H1 (cell line): ENCODE data around the gene CCDC81. TPM values are rescaled to one million over a fixed set of nuclear protein-coding genes. Genes with fewer than 3 reads are reported as not detected.

Experiments
- CTCF ChIA-PET: fragments of 300-600 bp; sonication (Branson Sonifier 250); formaldehyde crosslinking; loops from one replicate; lab custom pipeline; 2021; ENCODE audit not compliant: partially characterized antibody; lab: Charles Lee
- POLR2A ChIA-PET: fragments of 300-600 bp; sonication (Branson Sonifier 250); formaldehyde crosslinking; loops from one replicate; lab custom pipeline; 2021; ENCODE audit warnings: inconsistent platforms; ENCODE audit not compliant: partially characterized antibody; lab: Charles Lee
- DNase-seq, 2 experiments: peaks; one replicate each; pipeline versions ENCODE4 v3.0.0 to v3.0.0-alpha.2; 2010 to 2022; ENCODE audit warnings: low spot score in 2 of 2, low read depth in 1 of 2, mixed read lengths in 1 of 2
- FAIRE-seq: peaks from 2 replicates; lab custom pipeline; 2011; peaks lifted over from hg19 to GRCh38; lab: Jason Lieb, UNC
- H2AFZ ChIP-seq: 2 replicates; pipeline ENCODE4 v1.8.1; 2012; ENCODE audit warnings: low read length, inconsistent platforms
- H2AK5ac ChIP-seq: 2 replicates; pipeline ENCODE4 v1.6.1; 2013; ENCODE audit warnings: low read depth, low read length
- H2BK120ac ChIP-seq: replicated peaks from 2 replicates; pipeline ENCODE3; 2013; ENCODE audit warnings: low read depth, low read length, inconsistent platforms
- H2BK12ac ChIP-seq: 2 replicates; pipeline ENCODE4 v1.6.1; 2013; ENCODE audit warnings: low read depth, low read length
- H2BK15ac ChIP-seq: 2 replicates; pipeline ENCODE4 v1.6.1; 2013; ENCODE audit warnings: low read length
- H2BK20ac ChIP-seq: 2 replicates; pipeline ENCODE4 v1.6.1; 2013; ENCODE audit warnings: low read length
- H2BK5ac ChIP-seq: 2 replicates; pipeline ENCODE4 v1.6.1; 2013; ENCODE audit warnings: low read depth, low read length
- H3K14ac ChIP-seq: 2 replicates; pipeline ENCODE4 v1.6.1; 2013; ENCODE audit warnings: inconsistent platforms; ENCODE audit not compliant: insufficient read length
- H3K18ac ChIP-seq: 2 replicates; pipeline ENCODE4 v1.6.1; 2013; ENCODE audit warnings: low read length; ENCODE audit errors: extremely low read depth
- H3K23ac ChIP-seq: 2 replicates; pipeline ENCODE4 v1.6.1; 2013; ENCODE audit warnings: inconsistent platforms; ENCODE audit not compliant: insufficient read length
- H3K23me2 ChIP-seq: 2 replicates; pipeline ENCODE4 v1.6.1; 2013; ENCODE audit warnings: low read depth, low read length
- H3K27ac ChIP-seq: 2 replicates; pipeline ENCODE4 v1.6.1; 2011; ENCODE audit warnings: low read depth, low read length, inconsistent platforms
- H3K27me3 ChIP-seq, 4 experiments: replicated peaks in 1 of 4; 1 replicate in 1 of 4; 2 replicates in 3 of 4; pipeline versions ENCODE4 v1.6.1 to v1.8.1; 2011 to 2013; ENCODE audit warnings: low read length in 3 of 4, mild to moderate bottlenecking in 3 of 4, inconsistent platforms in 2 of 4, mixed read lengths in 2 of 4, moderate library complexity in 1 of 4; ENCODE audit not compliant: control insufficient read depth in 3 of 4, insufficient read depth in 3 of 4; ENCODE audit errors: extremely low read depth in 1 of 4
- H3K36me3 ChIP-seq, 4 experiments: 2 replicates each; pipeline versions ENCODE4 v1.6.1 to v1.8.1; 2011 to 2013; ENCODE audit warnings: mild to moderate bottlenecking in 4 of 4, low read length in 3 of 4, moderate library complexity in 2 of 4, control low read depth in 1 of 4, inconsistent platforms in 1 of 4; ENCODE audit not compliant: insufficient read depth in 4 of 4, control insufficient read depth in 2 of 4
- H3K4ac ChIP-seq: replicated peaks from 2 replicates; pipeline ENCODE3; 2013; ENCODE audit warnings: low read length, low read depth, mixed read lengths, inconsistent platforms; ENCODE audit not compliant: insufficient read length
- H3K4me1 ChIP-seq, 4 experiments: replicated peaks in 1 of 4; 1 replicate in 1 of 4; 2 replicates in 3 of 4; pipeline versions ENCODE4 v1.6.1 to v1.8.1; 2011 to 2013; ENCODE audit warnings: low read length in 3 of 4, inconsistent platforms in 2 of 4, mixed read lengths in 1 of 4; ENCODE audit not compliant: insufficient read depth in 4 of 4, control insufficient read depth in 3 of 4
- H3K4me2 ChIP-seq, 2 experiments: 2 replicates each; pipeline versions ENCODE4 v1.6.1 to v1.8.1; 2011 to 2013; ENCODE audit warnings: low read depth in 2 of 2, low read length in 2 of 2, control low read depth in 1 of 2, inconsistent platforms in 1 of 2, mild to moderate bottlenecking in 1 of 2; ENCODE audit not compliant: insufficient read depth in 1 of 2
- H3K4me3 ChIP-seq, 4 experiments: fragments of 200-600, 300-600 bp in 1 of 4; sonication (generic), shearing (Covaris generic), sonication (Bioruptor Twin) in 1 of 4; 2 replicates each; pipeline versions ENCODE4 v1.5.1 to v1.8.1; 2011 to 2016; ENCODE audit warnings: low read length in 4 of 4, low read depth in 3 of 4, control low read depth in 2 of 4, inconsistent platforms in 2 of 4, mild to moderate bottlenecking in 2 of 4, mixed read lengths in 1 of 4, moderate library complexity in 1 of 4; ENCODE audit not compliant: insufficient read depth in 2 of 4; ENCODE audit errors: extremely low read depth in 1 of 4
- H3K56ac ChIP-seq: replicated peaks from 2 replicates; pipeline ENCODE3; 2013; ENCODE audit warnings: low read depth, mild to moderate bottlenecking, mixed read lengths, low read length, inconsistent platforms; ENCODE audit not compliant: insufficient read length
- H3K79me1 ChIP-seq: 2 replicates; pipeline ENCODE4 v1.6.1; 2013; ENCODE audit warnings: low read depth, low read length, control low read depth
- H3K79me2 ChIP-seq, 2 experiments: 2 replicates each; pipeline versions ENCODE4 v1.6.1 to v1.8.1; 2012 to 2013; ENCODE audit warnings: low read length in 2 of 2, mild to moderate bottlenecking in 2 of 2, inconsistent platforms in 1 of 2; ENCODE audit not compliant: insufficient read depth in 2 of 2, control insufficient read depth in 1 of 2
- H3K9ac ChIP-seq, 4 experiments: replicated peaks in 1 of 4; 1 replicate in 1 of 4; 2 replicates in 3 of 4; pipeline versions ENCODE4 v1.6.1 to v1.8.1; 2011 to 2013; ENCODE audit warnings: low read depth in 3 of 4, low read length in 3 of 4, control low read depth in 2 of 4, mild to moderate bottlenecking in 2 of 4, moderate library complexity in 2 of 4, inconsistent platforms in 1 of 4; ENCODE audit errors: extremely low read depth in 1 of 4
- H3K9me3 ChIP-seq, 2 experiments: 2 replicates each; pipeline versions ENCODE4 v1.6.1 to v1.8.1; 2012 to 2013; ENCODE audit warnings: mild to moderate bottlenecking in 2 of 2, moderate library complexity in 2 of 2, control low read depth in 1 of 2, inconsistent platforms in 1 of 2, low read depth in 1 of 2, low read length in 1 of 2, mixed read lengths in 1 of 2; ENCODE audit not compliant: insufficient read depth in 2 of 2
- H4K20me1 ChIP-seq, 2 experiments: replicated peaks in 1 of 2; 2 replicates each; pipeline versions ENCODE3 to v1.8.1; 2011 to 2013; ENCODE audit warnings: inconsistent platforms in 2 of 2, low read length in 2 of 2, mild to moderate bottlenecking in 1 of 2; ENCODE audit not compliant: insufficient read depth in 2 of 2, control insufficient read depth in 1 of 2
- H4K5ac ChIP-seq: 2 replicates; pipeline ENCODE4 v1.6.1; 2013; ENCODE audit warnings: low read length, low read depth, mixed read lengths, inconsistent platforms; ENCODE audit not compliant: insufficient read length
- H4K8ac ChIP-seq: 2 replicates; pipeline ENCODE4 v1.8.0; 2013; ENCODE audit warnings: mild to moderate bottlenecking, moderate library complexity, low read length, inconsistent platforms; ENCODE audit not compliant: insufficient read depth; ENCODE audit errors: extremely low read depth
- H4K91ac ChIP-seq: replicated peaks from 2 replicates; pipeline ENCODE3; 2013; ENCODE audit warnings: low read length, mixed read lengths, inconsistent platforms; ENCODE audit not compliant: insufficient read length
- BACH1 ChIP-seq: IDR thresholded peaks from 2 replicates; pipeline ENCODE4 v1.6.1; 2012; ENCODE audit warnings: low read length, improper control_type of control experiment
- polyA plus RNA-seq, 7 experiments: library from polyadenylated mRNA; depleted of rRNA in 3 of 7; stranded (reverse) in 5 of 7; unstranded in 2 of 7; fragments of >200 nt in 5 of 7; fragments of 200-250 nt in 2 of 7; gene quantifications; 1 replicate in 5 of 7; 2 replicates in 1 of 7; 4 replicates in 1 of 7; pipeline versions ENCODE4 v1.2.1 to v1.2.3, GENCODE V29; 2011 to 2013; ENCODE audit warnings: missing spikeins in 2 of 7, mixed read lengths in 2 of 7
- total RNA-seq: library from RNA; stranded (reverse); fragmentation: NEBNext Ultra II Directional; extraction: Animal tissue kit (Norgen Biotek cat#: 25700); gene quantifications from 2 replicates; pipeline ENCODE4 v1.2.1, GENCODE V29; 2021

Gene CCDC81
- total and polyA plus RNA-seq, 2 of the 8 experiments (the other 6 are each of a cell fraction or from before 2014, with no cell fraction given), result 0.30 to 0.58 TPM

DNA sequence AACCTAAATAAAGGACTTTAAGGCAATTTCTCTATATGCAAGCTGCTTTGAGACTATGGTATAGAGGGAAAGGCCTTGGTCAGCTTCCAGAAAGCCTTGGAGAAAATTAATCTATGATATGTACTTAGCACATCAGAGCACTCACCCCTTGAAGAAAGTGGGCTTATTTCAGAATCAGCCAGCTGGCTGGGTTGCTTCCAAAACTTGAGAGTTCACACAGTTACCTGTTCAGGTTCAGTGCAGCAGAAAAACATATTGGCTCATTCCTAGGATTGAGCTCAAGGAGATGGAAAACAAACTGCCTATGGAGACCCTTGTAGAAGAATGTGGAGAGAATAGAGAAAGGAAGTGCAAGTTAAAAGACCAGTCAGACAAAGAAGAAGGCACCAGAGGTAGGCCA lies 22.7 kb downstream of the CCDC81 start:
- CTCF ChIA-PET, result interaction anchor here (0.9 to 2.2 kb wide), 3 partner anchors 36 to 174 kb away, joined by 3 to 8 read pairs (median 5); no protein-coding TSS in a partner anchor
- Histone ChIP-seq H3K4me2 (no peak overlapping the region), H2BK5ac (no peak overlapping the region), H3K9ac (no peak overlapping the region), H4K8ac (no peak overlapping the region), H2BK12ac (no peak overlapping the region), H4K91ac (no peak overlapping the region), H3K23ac (no peak overlapping the region), H2AFZ (no peak overlapping the region), H3K27me3 (no peaks in the 10 kb centered on the region), H3K14ac (no peak overlapping the region), H2BK20ac (no peak overlapping the region), H3K4me3 (no peak overlapping the region), H2BK120ac (no peak overlapping the region), H4K5ac (no peak overlapping the region), H3K4ac (no peak overlapping the region), H4K20me1 (no peaks in the 10 kb centered on the region), H3K23me2 (no peaks in the 10 kb centered on the region), H3K36me3 (no peaks in the 10 kb centered on the region), H3K27ac (no peak overlapping the region), H3K9me3 (no peaks in the 10 kb centered on the region), H2BK15ac (no peak overlapping the region), H3K56ac (no peak overlapping the region), H3K18ac (no peak overlapping the region), H3K79me1 (no peaks in the 10 kb centered on the region), H3K79me2 (no peaks in the 10 kb centered on the region), H3K4me1 (peaks cover 0 to 2% (median 0%) of the 10 kb centered on the region in 4 experiments; a peak in 2 of 7 replicates), H2AK5ac (no peak overlapping the region)
- POLR2A ChIA-PET, result no interaction called here
- FAIRE-seq (no peak), DNase-seq (no peak)
- TF ChIP-seq BACH1, result no peak
